Right lung (tissue), 10 donors: ENCODE measurements around the gene CTNND1. TPM values are rescaled to one million over a fixed set of nuclear protein-coding genes. Genes with fewer than 3 reads are reported as not detected.
"Not testable (repeated sequence)": the region's sequence is repeated elsewhere in the genome, so short reads cannot be mapped to it uniquely, and the experiment has no call there.

ENCODE experiments used
- DNase-seq, 2 donors: peaks; one replicate each; pipeline ENCODE4 v3.0.0-alpha.2; 2013
- long read RNA-seq, 8 donors: transcript quantifications; one replicate each; lab custom pipeline, GENCODE V29; 2026
- polyA plus RNA-seq, 5 donors: library from polyadenylated mRNA; unstranded; fragments of 120-200 nt; gene quantifications; one replicate each; pipeline versions ENCODE4 v1.2.1 to v1.2.3, GENCODE V29; 2013; ENCODE audit warnings: inconsistent platforms in 1 of 5, low replicate concordance in 1 of 5; ENCODE audit not compliant: insufficient read length in 5 of 5, insufficient read depth in 1 of 5

CTNND1 gene
- polyA plus RNA-seq, result 100 to 1,000 TPM; 207 to 286 (median 258) TPM
- long read RNA-seq, donor 1, full-length matches to known transcripts, result 24 of 60 reads
- long read RNA-seq, donor 1, partial matches to known transcripts, result 36 of 60 reads
- long read RNA-seq, donor 1, other reads (novel, unspliced or antisense), result 0 of 60 reads
- long read RNA-seq, donor 2, full-length matches to known transcripts, result 13 of 42 reads
- long read RNA-seq, donor 2, partial matches to known transcripts, result 29 of 42 reads
- long read RNA-seq, donor 2, other reads (novel, unspliced or antisense), result 0 of 42 reads
- long read RNA-seq, donor 3, full-length matches to known transcripts, result 19 of 19 reads
- long read RNA-seq, donor 3, partial matches to known transcripts, result 0 of 19 reads
- long read RNA-seq, donor 3, other reads (novel, unspliced or antisense), result 0 of 19 reads
- long read RNA-seq, donor 4, full-length matches to known transcripts, result 7 of 82 reads
- long read RNA-seq, donor 4, partial matches to known transcripts, result 75 of 82 reads
- long read RNA-seq, donor 4, other reads (novel, unspliced or antisense), result 0 of 82 reads
- long read RNA-seq, donor 5, full-length matches to known transcripts, result 10 of 62 reads
- long read RNA-seq, donor 5, partial matches to known transcripts, result 52 of 62 reads
- long read RNA-seq, donor 5, other reads (novel, unspliced or antisense), result 0 of 62 reads
- long read RNA-seq, donor 6, full-length matches to known transcripts, result 26 of 52 reads
- long read RNA-seq, donor 6, partial matches to known transcripts, result 26 of 52 reads
- long read RNA-seq, donor 6, other reads (novel, unspliced or antisense), result 0 of 52 reads
- long read RNA-seq, donor 7, full-length matches to known transcripts, result 10 of 16 reads
- long read RNA-seq, donor 7, partial matches to known transcripts, result 6 of 16 reads
- long read RNA-seq, donor 7, other reads (novel, unspliced or antisense), result 0 of 16 reads
- long read RNA-seq, donor 8, full-length matches to known transcripts, result 5 of 5 reads
- long read RNA-seq, donor 8, partial matches to known transcripts, result 0 of 5 reads
- long read RNA-seq, donor 8, other reads (novel, unspliced or antisense), result 0 of 5 reads

DNA sequence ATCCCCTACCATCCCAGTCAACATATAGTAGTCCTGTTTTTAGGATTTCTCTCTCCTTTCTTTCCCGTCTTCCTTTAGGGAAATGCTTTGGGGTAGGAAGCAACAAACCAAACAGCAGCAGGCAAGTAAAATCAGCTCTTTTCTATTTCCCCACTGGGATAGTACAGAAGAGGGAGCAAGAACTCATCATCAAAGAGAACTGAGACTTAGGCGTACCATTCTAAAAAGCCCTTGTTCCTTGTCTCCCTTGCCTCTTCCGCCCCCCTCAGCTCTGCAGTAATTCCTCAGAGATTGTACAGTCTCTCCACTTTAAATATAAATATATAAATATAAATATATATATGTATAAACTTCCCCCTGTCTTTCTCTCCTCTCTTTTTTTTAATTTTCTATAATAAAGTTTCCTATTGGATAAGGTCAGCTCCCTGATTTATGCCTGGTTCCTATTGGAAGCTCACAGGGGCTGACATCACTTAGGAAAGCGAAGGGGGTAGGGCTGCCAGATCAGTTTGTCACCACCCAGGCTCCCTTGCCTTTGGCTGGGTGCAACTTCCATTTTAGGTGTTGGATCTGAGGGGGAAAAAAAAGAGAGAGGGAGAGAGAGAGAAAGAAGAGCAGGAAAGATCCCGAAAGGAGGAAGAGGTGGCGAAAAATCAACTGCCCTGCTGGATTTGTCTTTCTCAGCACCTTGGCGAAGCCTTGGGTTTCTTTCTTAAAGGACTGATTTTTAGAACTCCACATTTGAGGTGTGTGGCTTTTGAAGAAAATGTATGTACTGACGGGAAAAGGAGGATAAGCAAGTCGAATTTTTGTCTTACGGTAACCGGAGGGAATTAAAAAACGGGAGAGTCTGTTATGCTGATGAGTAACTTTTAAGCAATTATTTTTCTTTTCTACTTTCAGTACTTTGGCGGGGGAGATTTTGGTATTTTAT, at the start of gene CTNND1:
TSS of gene CTNND1 (plus strand) at position 502 of the 934 bp plus-strand sequence. CDS start 29,677 bp downstream, outside the sequence.
- DNase-seq, result peak; percentile 94 to 97

GRCh38 chr11:57712256-57713150, 49.1 kb upstream of the CTNND1 start, which contains the start of gene TMX2:
TSS of gene TMX2 (plus strand) at chr11:57712593. CDS start at chr11:57712619, 26 bp downstream.
- peak; percentile 94 to 96 for DNase-seq

DNA sequence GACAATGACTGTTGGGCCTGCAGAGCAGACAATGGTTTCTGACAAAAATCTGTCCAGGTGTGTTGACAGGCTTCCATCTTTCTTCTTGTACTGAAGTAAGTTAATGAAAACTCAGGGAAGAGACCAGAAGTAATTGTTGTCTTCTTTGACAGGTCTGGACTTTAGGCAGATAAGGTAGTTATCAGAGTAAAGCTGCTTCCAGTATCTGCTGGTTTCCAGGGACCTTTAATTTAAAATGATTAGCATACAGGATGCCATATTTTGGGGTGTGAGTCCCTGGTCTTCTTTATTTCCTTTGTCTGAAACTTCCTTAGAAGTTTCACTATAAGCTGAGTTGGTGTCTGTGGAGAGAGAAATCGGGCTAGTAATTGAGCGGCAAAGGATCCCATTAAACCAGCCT, 47.8 kb upstream of the CTNND1 start:
- no peak for DNase-seq

GRCh38 chr11:57716726-57717125, 44.9 kb upstream of the CTNND1 start:
- DNase-seq, result not testable (repeated sequence)

DNA sequence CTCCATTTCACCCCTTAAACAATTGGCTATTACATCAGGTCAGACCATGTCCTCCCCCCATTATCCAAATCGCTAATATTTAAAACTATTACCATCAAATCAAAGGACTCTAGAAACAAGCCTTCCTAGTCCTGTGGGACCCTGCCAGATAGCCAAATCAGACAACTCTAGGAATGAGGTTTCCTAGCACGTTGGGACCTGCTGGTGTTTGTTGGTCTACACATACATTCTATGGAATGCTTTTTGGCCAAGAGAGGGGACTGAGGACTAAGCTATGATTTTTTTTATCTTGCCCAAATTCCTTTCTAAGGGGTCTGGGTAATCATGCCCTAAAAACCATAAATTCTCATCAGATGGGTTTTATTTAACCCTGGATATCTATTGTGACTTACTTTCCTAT, 34.4 kb upstream of the CTNND1 start:
- no peak for DNase-seq

GRCh38 chr11:57728829-57729228, 32.8 kb upstream of the CTNND1 start:
- no peak for DNase-seq

DNA sequence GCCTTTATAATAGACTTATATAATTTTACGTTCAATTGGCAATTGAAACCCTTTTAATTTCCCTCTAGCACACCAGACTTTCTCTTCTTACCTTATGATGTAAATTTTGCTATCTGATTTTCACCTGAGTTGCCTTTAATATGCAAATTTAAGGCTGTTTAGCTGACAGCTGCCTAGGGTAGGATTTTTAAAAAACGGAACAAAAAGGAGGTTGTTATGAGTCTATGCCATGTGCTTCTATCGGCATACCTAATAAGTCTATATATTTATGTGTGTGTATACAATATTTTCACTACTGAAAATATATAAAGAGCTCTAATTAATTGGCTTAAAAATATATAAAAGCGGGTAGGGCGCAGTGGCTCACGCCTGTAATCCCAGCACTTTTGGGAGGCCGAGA, 32.1 kb upstream of the CTNND1 start:
- DNase-seq, result no peak

- DNase-seq, result no peak
Observed at GRCh38 chr11:57732661-57733060, 28.9 kb upstream of the CTNND1 start.

DNA sequence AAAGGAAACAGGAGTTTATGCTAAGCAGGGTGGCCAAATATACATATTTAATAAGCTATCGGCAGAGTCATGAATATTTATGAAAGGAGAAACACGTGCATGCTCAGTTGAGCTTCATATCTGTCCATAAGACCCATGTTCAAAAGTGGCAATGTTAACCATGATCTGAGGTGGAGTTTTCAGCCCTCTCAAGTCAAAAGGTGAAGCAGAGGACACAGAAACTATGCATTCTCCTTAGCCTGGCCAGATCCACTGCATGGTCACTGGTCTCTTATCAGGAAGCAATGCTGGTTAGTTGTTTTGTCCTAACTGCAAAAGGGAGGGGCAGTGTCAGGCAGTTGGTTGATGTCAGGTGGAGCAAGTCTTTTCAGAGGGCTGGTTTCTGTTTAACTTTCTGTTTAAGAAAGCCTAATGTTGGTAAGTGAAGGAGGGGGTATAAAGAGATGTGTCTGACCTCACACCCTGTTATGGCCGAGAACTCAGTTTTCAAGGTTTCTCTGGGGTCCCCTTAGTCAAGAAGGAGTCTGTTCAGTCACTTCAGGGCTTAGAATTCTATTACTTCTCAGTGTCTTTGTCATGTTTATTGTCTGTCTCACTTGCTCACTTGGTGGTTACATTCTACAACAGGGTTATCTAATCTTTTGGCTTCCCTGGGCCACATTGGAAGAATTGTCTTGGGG, 25.8 kb upstream of the CTNND1 start:
- no peak for DNase-seq

DNA sequence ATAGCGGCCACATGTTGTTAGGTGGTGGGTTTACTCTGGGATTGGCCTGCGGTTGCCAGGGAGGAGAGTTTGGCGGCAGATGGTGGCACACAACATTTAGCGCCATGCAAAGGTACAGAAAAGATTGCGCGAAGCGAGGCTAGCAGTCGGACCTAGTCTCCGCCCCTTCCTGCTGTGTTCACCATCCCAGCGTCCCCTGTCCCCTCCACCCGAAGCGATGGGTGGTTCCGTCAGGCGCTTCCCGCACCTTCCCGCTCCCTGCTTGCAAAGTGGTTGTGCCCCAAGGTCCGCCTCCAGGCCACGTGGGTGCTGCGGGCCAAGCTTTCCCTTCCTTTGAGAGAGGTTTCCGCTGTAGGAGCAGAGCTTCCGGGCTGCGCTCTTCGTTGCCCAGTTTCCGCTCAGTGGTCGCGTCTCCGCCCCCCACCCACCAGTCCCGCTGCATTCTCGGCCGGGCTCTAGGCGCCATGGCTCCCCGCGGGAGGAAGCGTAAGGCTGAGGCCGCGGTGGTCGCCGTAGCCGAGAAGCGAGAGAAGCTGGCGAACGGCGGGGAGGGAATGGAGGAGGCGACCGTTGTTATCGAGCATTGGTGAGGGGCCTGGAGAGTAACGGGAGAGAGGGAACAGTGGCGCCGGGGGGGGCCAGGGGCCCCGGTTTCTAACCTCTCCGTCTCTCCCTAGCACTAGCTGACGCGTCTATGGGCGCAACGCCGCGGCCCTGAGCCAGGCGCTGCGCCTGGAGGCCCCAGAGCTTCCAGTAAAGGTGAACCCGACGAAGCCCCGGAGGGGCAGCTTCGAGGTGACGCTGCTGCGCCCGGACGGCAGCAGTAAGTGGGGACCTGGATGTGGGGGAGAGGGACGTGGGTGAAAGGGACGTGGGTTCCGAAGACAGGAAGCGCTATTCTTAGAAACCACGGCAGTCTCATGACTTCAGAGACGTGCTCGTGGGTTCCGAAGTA, 20.2 kb upstream of the CTNND1 start, which contains the start of gene SELENOH:
TSS of gene SELENOH (plus strand) at position 360 of the 955 bp plus-strand sequence. CDS start at position 465, 105 bp downstream.
- DNase-seq, result peak; percentile 95

DNA sequence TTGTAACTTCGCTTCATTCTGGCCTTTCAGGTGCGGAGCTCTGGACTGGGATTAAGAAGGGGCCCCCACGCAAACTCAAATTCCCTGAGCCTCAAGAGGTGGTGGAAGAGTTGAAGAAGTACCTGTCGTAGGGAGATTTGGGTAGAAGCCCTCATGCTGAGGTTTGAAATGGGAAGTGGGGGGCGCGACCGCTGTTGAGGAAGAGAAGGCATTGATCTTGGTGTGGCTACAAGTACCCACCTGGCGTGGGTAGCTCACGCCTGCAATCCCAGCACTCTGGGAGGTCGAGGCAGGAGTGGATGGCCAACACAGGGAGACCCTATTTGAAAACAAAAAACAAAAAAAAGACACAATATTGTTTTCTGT, 19.5 kb upstream of the CTNND1 start:
- no peak for DNase-seq

DNA sequence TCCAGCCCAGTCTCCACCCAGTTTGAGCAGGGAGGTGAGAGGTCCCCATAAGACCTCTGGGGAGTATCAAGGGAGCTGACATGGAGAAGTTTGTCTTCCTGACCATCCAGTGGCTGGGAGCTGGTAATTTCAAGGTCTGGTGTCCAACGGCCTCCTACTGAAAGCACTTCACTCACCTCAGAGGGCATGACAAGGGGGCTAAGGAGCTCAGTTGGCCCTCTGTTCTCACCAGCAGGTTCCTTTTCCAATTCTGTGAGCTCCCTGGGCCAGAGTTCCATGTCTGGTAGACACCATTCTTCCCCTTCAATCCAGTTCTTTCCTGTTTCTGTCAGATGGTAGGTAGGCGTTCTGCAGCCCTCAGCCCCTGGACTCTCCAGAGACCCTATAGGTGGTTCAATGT, 17.2 kb upstream of the CTNND1 start:
- no peak for DNase-seq

- no peak for DNase-seq
Observed at GRCh38 chr11:57745206-57745605, 16.4 kb upstream of the CTNND1 start.

DNA sequence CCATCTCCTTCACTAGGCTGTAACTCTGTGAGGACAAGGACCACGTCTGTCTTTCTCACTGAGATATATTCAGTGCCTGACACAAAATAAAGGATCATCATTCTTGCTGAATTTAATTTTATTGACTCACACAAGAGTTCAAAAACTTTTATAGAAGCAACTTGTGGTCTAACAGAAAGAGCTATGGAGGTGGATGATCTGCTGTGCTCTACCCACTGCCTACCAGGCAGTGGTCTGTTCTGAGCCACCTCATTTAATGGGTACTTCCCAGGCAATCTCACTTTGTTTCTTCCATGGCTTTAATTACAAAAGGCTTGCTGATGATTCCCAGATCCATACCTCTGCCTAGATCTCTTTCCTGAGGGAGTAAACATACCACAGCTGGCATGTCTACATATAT, 14.7 kb upstream of the CTNND1 start:
- DNase-seq, result no peak

DNA sequence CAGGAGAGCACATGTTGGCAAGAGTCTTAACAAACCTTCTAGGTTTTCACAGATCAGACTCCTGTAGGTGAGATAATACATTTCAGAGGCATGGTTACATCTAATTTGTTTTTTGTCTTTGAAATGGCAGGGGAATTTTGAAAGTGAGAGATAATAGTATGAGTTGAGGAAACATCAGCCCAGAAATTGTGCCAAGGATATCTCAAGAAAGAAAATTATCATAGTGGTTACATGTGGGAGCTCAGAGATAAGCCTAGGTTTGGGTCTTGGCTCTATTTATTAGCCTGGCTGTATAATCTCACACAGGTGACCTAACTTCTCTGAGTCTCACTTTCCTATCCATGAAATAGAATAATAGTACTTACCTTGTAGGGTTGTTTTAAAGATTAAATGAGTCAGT, 10.4 kb upstream of the CTNND1 start:
- DNase-seq, result no peak

DNA sequence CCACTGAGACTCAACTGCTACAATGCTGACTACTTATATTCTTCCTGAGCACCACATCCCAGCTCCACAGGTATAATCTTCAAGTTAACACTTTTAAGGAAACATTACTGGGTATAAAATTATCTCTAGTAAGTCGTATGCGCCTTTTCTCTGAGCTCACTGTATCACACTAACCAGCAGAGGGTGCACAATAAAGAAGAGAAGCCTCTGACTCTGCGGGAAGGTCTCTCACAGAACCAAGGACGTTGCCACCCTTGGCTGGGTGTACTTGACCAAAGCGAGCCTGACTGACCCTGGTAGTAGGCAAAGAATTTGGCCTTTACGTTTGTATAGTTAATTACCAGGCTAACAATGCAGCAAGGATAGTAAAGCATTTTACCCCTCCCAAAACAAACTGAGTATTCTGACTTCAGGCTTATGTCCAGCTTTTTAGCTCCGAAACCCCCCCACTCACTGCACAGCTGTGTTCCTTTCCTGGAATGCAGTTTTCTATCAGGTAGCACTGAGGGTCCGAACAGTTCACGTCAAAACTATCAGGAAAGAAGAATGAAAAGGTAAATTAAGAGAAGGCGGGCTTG, 9.8 kb upstream of the CTNND1 start, which contains the start of gene BTBD18:
TSS of gene BTBD18 (minus strand) at position 144 of the 578 bp plus-strand sequence. CDS start 631 bp downstream, outside the sequence.
- DNase-seq, result no peak

- DNase-seq, result no peak
Observed at GRCh38 chr11:57752954-57753353, 8.6 kb upstream of the CTNND1 start.
